GM12878 (cell line): ENCODE measurements around the gene OSBPL3. TPM values are rescaled to one million over a fixed set of nuclear protein-coding genes. Genes with fewer than 3 reads are reported as not detected.

Experiments used
- CHD4 ChIP-seq: fragments of 200-600 bp; sonication (generic); IDR thresholded peaks from 2 replicates; pipeline ENCODE4 v1.6.1; 2016; ENCODE audit warnings: mild to moderate bottlenecking
- CREB1 ChIP-seq: IDR thresholded peaks from 2 replicates; pipeline ENCODE4 v1.6.1; 2012; ENCODE audit warnings: low read depth, mild to moderate bottlenecking, inconsistent platforms
- CREM ChIP-seq: IDR thresholded peaks from 2 replicates; pipeline ENCODE4 v1.6.1; 2014; ENCODE audit warnings: antibody characterized with exemption, low read depth
- E4F1 ChIP-seq: fragments of 450-650 bp; IDR thresholded peaks from 2 replicates; pipeline ENCODE4 v1.6.1; 2018; ENCODE audit warnings: borderline replicate concordance, mild to moderate bottlenecking; ENCODE audit not compliant: partially characterized antibody
- GABPA ChIP-seq: IDR thresholded peaks from 2 replicates; pipeline ENCODE4 v1.6.1; 2014; ENCODE audit warnings: antibody characterized with exemption, low read depth, mild to moderate bottlenecking, inconsistent platforms
- HDAC6 ChIP-seq: fragments of 200-600 bp; sonication (generic); IDR thresholded peaks from one replicate; pipeline ENCODE4 v1.8.0; 2017; ENCODE audit warnings: antibody characterized with exemption; ENCODE audit not compliant: unreplicated experiment
- HDGF ChIP-seq: fragments of 450-650 bp; IDR thresholded peaks from 2 replicates; pipeline ENCODE4 v1.6.1; 2016; ENCODE audit warnings: antibody characterized with exemption
- PAX5 ChIP-seq: IDR thresholded peaks from 2 replicates; pipeline ENCODE4 v1.6.1; 2011; ENCODE audit warnings: low read depth, low read length, borderline replicate concordance
- PAX8 ChIP-seq: fragments of 450-650 bp; IDR thresholded peaks from 2 replicates; pipeline ENCODE4 v1.6.1; 2017; ENCODE audit warnings: mild to moderate bottlenecking, moderate library complexity
- POLR2AphosphoS5 ChIP-seq: IDR thresholded peaks from 2 replicates; pipeline ENCODE4 v1.6.1; 2011; ENCODE audit warnings: mild to moderate bottlenecking, low read length, inconsistent platforms
- PRDM15 ChIP-seq: fragments of 450-650 bp; formaldehyde crosslinking; IDR thresholded peaks from 2 replicates; pipeline ENCODE4 v1.4.0; 2020; ENCODE audit warnings: mild to moderate bottlenecking, moderate library complexity
- SIX5 ChIP-seq: IDR thresholded peaks from 2 replicates; pipeline ENCODE4 v1.6.1; 2011; ENCODE audit warnings: mild to moderate bottlenecking, low read depth, low read length, moderate library complexity; ENCODE audit not compliant: severe bottlenecking
- SMC3 ChIP-seq: IDR thresholded peaks from 2 replicates; pipeline ENCODE4 v1.6.1; 2011; ENCODE audit warnings: low read length, improper control_type of control experiment, borderline replicate concordance
- SPI1 ChIP-seq: IDR thresholded peaks from 2 replicates; pipeline ENCODE4 v1.6.1; 2011; ENCODE audit warnings: low read depth, mild to moderate bottlenecking, low read length, moderate library complexity, borderline replicate concordance; ENCODE audit not compliant: insufficient read depth
- ZNF274 ChIP-seq: IDR thresholded peaks from one replicate; pipeline ENCODE4 v1.8.0; 2011; ENCODE audit not compliant: insufficient read length, insufficient read depth
- polyA plus RNA-seq, 11 experiments: library from polyadenylated mRNA; depleted of rRNA in 4 of 11; unstranded in 6 of 11; stranded (reverse) in 5 of 11; fragments of >200 nt; fragmentation: Nextera tagmentation in 4 of 11; fragmentation: Illumina TruSeq in 1 of 11; extraction: Ambion mirVana in 4 of 11; extraction: Trizol in 1 of 11; gene quantifications; 1 replicate in 1 of 11; 2 replicates in 10 of 11; pipeline versions ENCODE4 v1.2.1 to v1.2.3, GENCODE V29; 2011 to 2016; ENCODE audit warnings: inconsistent platforms in 2 of 11, missing spikeins in 2 of 11, low read depth in 1 of 11
- total RNA-seq, 4 experiments: library from RNA; depleted of rRNA in 3 of 4; stranded (reverse); fragments of >200 nt in 3 of 4; fragmentation: Illumina TruSeq in 1 of 4; extraction: Trizol in 1 of 4; gene quantifications; 2 replicates each; pipeline versions ENCODE4 v1.2.1 to v1.2.3, GENCODE V29; 2013 to 2021

OSBPL3 gene
- total and polyA plus RNA-seq, 10 of the 15 experiments (the other 5 are each of a cell fraction or from before 2014, with no cell fraction given), result 6.1 to 46.6 (median 27.0) TPM

GRCh38 chr7:24877790-24878311, 102.1 kb downstream of the OSBPL3 start (continued):
- no peak for TF ChIP-seq PRDM15 (CRISPR knock-in tag)
- TF ChIP-seq HDGF, result no peak
- TF ChIP-seq CHD4, result no peak
- TF ChIP-seq SIX5, result no peak
- TF ChIP-seq ZNF274, result no peak
- no peak for TF ChIP-seq HDAC6
- no peak for TF ChIP-seq PAX5
- no peak; the same call in 1 of the 2 replicates for TF ChIP-seq SMC3
- no peak for TF ChIP-seq POLR2AphosphoS5
- TF ChIP-seq E4F1, result no peak
- peak; percentile 68 for TF ChIP-seq SPI1
- peak; percentile 13; the same call in 1 of the 2 replicates for TF ChIP-seq CREB1
- no peak for TF ChIP-seq PAX8
- TF ChIP-seq CREM, result 0 out of 2 replicates have a peak, but pooled peaks have one; percentile 34
- TF ChIP-seq GABPA, result no peak
